Measurements from ENCODE around the gene ANKRD24. TPM values are rescaled to one million over a fixed set of nuclear protein-coding genes. Genes with fewer than 3 reads are reported as not detected.
"Not testable (repeated sequence)": the region's sequence is repeated elsewhere in the genome, so short reads cannot be mapped to it uniquely, and the experiment has no call there.

The ANKRD24 gene
- 1 to 10 TPM in 1 of 4 donors, under 1 TPM in 3; 0.04 to 2.0 (median 0.44) TPM for total RNA-seq

DNA sequence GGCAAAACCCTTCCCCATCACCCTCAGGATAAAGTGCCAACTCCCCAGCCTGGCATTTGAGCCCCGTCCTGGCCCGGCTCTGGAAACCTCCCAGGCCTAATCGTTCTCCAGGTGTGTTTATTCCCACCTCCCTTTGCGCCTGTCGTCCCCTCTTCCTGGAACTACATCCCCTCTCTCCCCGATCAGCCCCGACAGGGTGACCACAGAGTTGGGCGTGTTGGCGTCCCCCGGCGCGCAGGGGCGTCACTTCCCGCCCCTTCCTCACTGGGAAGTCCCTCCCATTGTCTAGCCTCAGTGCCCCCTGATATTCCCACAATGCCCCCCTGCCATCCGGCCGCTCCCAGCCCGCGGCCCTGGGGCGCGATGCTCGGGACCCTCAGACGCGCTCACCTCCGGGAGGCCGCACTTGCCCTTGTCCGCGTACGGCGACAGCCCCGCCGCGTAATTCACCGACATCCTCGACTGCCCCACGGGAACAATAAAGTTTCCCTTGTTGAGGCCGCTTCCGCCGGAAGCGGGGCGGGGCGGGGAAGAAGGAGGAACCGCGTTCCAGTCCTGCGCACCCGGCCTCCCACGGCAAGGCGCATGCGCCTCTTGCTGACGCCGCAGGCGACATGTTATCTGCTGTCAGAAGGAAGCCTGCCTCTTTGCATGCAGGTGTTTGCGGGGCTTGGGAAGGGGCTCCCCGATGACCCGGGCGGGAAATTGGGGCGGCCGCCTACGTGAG is at the start of gene ANKRD24, which contains the start of gene SIRT6:
TSS of gene ANKRD24 (plus strand) at position 606 of the 727 bp plus-strand sequence. CDS start 3,737 bp downstream, outside the sequence.
TSS of gene SIRT6 (minus strand) at position 480 of the 727 bp plus-strand sequence. CDS start at position 456, 24 bp downstream.
- intact Hi-C loops (cut with DNase I): no loop called here
- H3K9me3 ChIP-seq: no peaks in the 10 kb centered on the region
- peak; percentile 66 for DNase-seq
- peaks cover 21 to 38% (median 24%) of the 10 kb centered on the region in 3 donors for H3K4me1 ChIP-seq
- peaks cover 0 to 8% (median 0%) of the 10 kb centered on the region in 4 donors for H3K27me3 ChIP-seq
- H3K27ac ChIP-seq: peak within 1 kb of the TSS; percentile 79 to 92 (median 91)
- peak within 1 kb of the TSS; percentile 68 to 97 (median 86) for H3K4me3 ChIP-seq
- TF ChIP-seq, protein P1, sequence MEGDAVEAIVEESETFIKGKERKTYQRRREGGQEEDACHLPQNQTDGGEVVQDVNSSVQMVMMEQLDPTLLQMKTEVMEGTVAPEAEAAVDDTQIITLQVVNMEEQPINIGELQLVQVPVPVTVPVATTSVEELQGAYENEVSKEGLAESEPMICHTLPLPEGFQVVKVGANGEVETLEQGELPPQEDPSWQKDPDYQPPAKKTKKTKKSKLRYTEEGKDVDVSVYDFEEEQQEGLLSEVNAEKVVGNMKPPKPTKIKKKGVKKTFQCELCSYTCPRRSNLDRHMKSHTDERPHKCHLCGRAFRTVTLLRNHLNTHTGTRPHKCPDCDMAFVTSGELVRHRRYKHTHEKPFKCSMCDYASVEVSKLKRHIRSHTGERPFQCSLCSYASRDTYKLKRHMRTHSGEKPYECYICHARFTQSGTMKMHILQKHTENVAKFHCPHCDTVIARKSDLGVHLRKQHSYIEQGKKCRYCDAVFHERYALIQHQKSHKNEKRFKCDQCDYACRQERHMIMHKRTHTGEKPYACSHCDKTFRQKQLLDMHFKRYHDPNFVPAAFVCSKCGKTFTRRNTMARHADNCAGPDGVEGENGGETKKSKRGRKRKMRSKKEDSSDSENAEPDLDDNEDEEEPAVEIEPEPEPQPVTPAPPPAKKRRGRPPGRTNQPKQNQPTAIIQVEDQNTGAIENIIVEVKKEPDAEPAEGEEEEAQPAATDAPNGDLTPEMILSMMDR (IDR thresholded peaks at IDR 0.05): peak in 2 of 6 experiments; percentile 5 to 47
- peak in 3 of 4 donors; percentile 34 to 75 (median 38) for TF ChIP-seq POLR2A (IDR thresholded peaks at IDR 0.05)
- H3K36me3 ChIP-seq: peaks cover 0 to 34% (median 0%) of the 10 kb centered on the region in 3 donors
- WGBS, 2 donors: 0 to 1% methylated on average over 15 to 25 of the region's 58 CpGs

DNA sequence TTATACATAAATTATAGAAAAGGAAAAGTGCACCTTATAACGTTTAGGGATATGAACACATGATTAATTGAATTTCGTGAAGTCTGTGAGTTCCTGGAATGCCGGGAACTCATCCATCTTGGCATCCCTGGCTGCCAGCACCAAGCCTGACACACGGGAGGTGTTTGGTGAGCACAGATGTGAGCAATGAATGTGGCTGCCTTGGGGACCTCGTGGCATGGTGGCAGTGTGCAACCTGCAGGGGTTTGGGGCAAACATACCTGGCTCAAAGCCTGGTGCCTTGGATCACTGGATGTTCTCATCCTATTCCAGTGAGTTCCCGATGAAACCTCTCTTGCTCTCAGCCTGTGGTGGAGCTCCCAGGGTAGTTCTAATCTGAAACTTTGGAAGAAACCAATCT is 48.1 kb upstream of the ANKRD24 start:
- no peak for DNase-seq
- no peak for TF ChIP-seq POLR2A (IDR thresholded peaks at IDR 0.05)
- TF ChIP-seq, protein P1 (IDR thresholded peaks at IDR 0.05): no peak
- Histone ChIP-seq H3K9me3 (no peaks in the 10 kb centered on the region), H3K27ac (no peak overlapping the region), H3K27me3 (peaks cover 0 to 13% (median 0%) of the 10 kb centered on the region in 4 donors), H3K4me1 (peaks cover 0 to 33% (median 5%) of the 10 kb centered on the region in 3 donors), H3K36me3 (no peaks in the 10 kb centered on the region), H3K4me3 (no peak overlapping the region)
- WGBS, 2 donors: 18 to 21% methylated on average over 6 of the region's 6 CpGs
- intact Hi-C loops (cut with DNase I): loop anchor here (10.0 kb wide), 2 partner anchors 80 to 150 kb away; partner anchors contain the start of gene EEF2

DNA sequence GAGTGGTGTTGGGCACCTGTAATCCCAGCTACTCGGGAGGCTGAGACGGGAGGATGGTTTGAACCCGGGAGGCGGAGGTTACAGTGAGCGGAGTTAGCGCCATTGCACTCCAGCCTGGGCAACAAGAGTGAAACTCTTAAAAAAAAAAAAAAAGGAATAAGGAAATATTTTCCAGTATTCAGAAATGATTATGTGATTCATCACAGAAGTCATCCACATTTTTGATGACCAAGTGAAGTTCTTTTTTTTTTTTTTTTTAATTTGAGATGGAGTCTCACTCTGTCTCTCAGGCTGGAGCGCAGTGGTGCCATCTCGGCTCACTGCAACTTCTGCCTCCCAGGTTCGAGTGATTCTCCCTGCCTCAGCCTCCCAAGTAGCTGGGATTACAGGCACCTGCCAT is 47.1 kb upstream of the ANKRD24 start:
- H3K27ac ChIP-seq, H3K27me3 ChIP-seq, DNase-seq, H3K9me3 ChIP-seq, H3K36me3 ChIP-seq, H3K4me3 ChIP-seq: not testable (repeated sequence)
- intact Hi-C loops (cut with DNase I): loop anchor here (10.0 kb wide), 2 partner anchors 81 to 151 kb away; partner anchors contain the start of gene EEF2
- H3K4me1 ChIP-seq: peaks cover 0 to 38% (median 10%) of the 10 kb centered on the region in 3 donors
- WGBS, 2 donors: 90 to 91% methylated on average over 9 of the region's 9 CpGs

DNA sequence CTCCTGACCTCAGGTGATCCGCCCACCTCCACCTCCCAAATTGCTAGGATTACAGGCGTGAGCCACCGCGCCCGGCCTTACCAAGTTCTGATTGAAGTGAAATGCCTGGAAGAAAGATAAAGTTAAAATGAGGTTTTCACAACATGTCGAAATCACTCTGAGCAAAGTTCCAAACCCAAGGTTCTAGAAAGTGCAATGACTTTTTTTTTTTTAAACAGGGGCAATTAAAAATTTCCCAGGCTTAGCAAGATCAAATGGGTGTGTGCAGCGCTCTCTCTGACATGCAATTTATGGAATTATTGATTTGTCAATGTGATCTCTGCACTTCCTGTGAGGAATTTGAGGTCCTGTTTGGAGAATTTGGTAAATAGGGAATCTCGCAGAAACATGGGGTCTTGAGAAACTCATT is 45.8 kb upstream of the ANKRD24 start:
- 77 to 86% methylated on average over 8 of the region's 8 CpGs for WGBS, 2 donors
- intact Hi-C loops (cut with DNase I): loop anchor here (10.0 kb wide), 2 partner anchors 82 to 152 kb away; partner anchors contain the start of gene EEF2
- TF ChIP-seq, protein P1 (IDR thresholded peaks at IDR 0.05): no peak
- TF ChIP-seq POLR2A (IDR thresholded peaks at IDR 0.05): no peak
- no peaks in the 10 kb centered on the region for H3K36me3 ChIP-seq
- DNase-seq: no peak
- no peaks in the 10 kb centered on the region for H3K9me3 ChIP-seq
- no peak overlapping the region for H3K4me3 ChIP-seq
- no peak overlapping the region for H3K27ac ChIP-seq
- H3K27me3 ChIP-seq: no peaks in the 10 kb centered on the region
- H3K4me1 ChIP-seq: peaks cover 0 to 29% (median 6%) of the 10 kb centered on the region in 3 donors

DNA sequence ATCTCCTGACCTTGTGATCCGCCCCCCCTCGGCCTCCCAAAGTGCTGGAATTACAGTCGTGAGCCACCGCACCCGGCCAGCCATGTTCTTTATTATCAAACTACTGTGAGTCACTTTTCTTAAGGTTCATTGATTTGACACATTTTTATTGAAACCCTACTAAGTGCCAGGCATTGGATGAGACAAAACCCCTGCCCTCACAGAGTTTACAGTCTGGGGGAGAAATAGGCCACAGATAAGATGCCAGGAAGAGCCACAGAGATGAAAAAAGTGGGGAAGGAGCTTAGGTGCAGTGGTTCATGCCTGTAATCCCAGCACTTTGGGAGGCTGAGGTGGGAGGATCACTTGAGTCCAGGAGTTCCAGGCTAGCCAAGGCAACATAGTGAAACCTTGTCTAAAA is 44.0 kb upstream of the ANKRD24 start:
- DNase-seq: no peak
- no peaks in the 10 kb centered on the region for H3K9me3 ChIP-seq
- intact Hi-C loops (cut with DNase I): loop anchor here (10.0 kb wide), 2 partner anchors 84 to 154 kb away; partner anchors contain the start of gene EEF2
- no peak overlapping the region for H3K27ac ChIP-seq
- TF ChIP-seq, protein P1 (IDR thresholded peaks at IDR 0.05): no peak
- no peak for TF ChIP-seq POLR2A (IDR thresholded peaks at IDR 0.05)
- peaks cover 0 to 22% (median 6%) of the 10 kb centered on the region in 3 donors for H3K4me1 ChIP-seq
- H3K27me3 ChIP-seq: no peaks in the 10 kb centered on the region
- 84 to 88% methylated on average over 5 of the region's 5 CpGs for WGBS, 2 donors
- H3K36me3 ChIP-seq: no peaks in the 10 kb centered on the region
- no peak overlapping the region for H3K4me3 ChIP-seq
